Kidney capillary endothelial cell (primary cell): Measurements from ENCODE around the gene GDPD3.
"Not testable (repeated sequence)": the region's sequence is repeated elsewhere in the genome, so short reads cannot be mapped to it uniquely, and the experiment has no call there.

ENCODE experiments used
- DNase-seq: peaks from one replicate; pipeline ENCODE4 v3.0.0-alpha.2; 2018; ENCODE audit warnings: low spot score

Gene GDPD3, protein sequence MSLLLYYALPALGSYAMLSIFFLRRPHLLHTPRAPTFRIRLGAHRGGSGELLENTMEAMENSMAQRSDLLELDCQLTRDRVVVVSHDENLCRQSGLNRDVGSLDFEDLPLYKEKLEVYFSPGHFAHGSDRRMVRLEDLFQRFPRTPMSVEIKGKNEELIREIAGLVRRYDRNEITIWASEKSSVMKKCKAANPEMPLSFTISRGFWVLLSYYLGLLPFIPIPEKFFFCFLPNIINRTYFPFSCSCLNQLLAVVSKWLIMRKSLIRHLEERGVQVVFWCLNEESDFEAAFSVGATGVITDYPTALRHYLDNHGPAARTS

DNA sequence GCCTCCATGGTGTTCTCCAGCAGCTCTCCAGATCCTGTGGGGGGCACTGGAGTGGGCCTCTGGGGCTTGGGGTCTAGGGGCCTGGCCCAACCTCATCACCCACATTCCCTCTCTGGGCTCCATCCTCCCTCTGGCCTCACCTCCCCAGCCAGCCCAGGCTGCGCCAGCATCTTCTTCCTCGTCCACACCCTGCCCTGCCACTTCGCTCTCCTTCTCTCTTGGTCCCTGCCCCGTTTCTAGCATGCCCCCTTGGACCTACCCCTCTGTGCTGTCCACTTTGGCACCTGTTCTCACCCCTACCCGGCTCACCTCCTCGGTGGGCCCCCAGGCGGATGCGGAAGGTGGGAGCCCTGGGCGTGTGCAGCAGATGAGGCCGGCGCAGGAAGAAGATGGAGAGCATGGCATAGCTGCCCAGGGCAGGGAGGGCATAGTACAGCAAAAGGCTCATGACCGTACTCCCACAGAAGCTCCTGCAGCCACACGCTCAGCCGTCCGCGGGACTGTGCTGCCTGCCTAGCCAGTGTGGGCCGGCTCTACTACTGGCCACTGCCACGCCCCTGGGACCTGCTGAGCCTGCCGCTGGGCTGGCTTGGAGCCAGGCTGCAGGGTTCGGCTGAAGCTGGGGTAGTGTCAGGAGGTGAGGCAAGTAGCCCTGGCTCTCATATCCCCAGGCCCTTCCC is at the start of gene GDPD3:
Gene GDPD3, minus strand, starts transcription at position 507 of the 680 bp plus-strand sequence. Its CDS starts 59 bp downstream, at position 448.
- DNase-seq, result no peak

DNA sequence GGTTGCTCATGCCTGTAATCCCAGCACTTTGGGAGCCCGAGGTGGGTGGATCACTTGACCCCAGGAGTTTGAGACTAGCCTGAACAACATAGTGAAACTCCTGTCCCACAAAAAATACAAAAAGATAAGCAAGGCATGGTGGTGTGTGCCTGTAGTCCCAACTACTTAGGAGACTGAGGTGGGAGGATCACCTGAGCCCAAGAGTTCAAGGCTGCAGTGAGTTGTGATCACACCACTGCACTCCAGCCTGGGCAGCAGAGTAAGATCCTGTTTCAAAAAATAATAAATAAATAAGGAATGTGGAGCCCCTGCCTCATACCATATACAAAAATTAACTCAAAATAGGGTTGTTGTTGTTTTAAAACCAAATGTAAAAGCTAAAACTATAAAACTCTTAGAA is 43.9 kb upstream of the GDPD3 start:
- DNase-seq, result no peak

DNA sequence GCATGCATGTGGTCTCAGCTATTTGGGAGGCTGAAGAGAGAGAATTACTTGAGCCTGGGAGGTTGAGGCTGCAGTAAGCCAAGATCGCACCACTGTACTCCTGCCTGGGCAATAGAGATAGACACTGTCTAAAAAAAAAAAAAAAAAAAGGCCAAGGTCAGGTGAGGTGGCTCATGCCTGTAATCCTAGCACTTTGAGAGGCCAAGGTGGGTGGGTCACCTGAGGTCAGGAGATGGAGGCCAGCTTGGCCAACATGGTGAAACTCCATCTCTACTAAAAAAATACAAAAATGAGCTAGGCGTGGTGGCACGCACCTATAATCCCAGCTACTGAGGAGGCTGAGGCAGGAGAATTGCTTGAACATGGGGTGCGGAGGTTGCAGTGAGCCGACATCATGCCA is 41.9 kb upstream of the GDPD3 start:
- DNase-seq, result no peak

DNA sequence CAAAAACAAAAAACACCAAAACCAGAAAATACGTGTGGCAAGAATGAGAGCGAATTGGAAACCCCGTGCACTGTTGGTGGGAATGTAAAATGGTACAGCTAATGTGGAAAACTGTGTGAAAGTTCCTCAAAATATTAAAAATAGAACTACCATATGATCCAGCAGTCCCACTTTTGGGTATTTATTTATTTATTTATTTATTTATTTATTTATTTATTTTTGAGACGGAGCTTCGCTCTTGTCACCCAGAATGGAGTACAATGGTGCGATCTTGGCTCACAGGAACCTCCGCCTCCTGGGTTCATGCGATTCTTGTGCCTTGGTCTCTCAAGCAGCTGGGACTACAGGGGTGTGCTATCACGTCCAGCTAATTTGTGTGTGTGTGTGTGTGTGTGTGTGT is 39.2 kb upstream of the GDPD3 start:
- no peak for DNase-seq

DNA sequence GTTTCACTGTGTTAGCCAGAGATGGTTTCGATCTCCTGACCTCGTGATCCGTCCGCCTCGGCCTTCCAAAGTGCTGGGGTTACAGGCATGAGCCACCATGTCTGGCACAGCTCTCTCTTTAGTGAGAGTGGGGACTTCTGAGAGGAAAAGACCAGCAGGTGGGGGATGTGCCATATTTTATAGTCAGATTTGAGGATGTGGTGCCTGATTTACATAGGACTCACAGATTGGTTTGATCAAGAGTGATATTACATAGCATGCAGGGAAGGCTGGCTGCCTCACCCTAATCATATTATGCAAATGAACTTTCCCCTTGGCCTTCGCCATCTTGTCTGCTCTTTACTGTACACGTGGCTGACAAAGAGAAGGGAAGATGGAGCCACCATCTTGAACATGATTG is 37.8 kb upstream of the GDPD3 start:
- no peak for DNase-seq

DNA sequence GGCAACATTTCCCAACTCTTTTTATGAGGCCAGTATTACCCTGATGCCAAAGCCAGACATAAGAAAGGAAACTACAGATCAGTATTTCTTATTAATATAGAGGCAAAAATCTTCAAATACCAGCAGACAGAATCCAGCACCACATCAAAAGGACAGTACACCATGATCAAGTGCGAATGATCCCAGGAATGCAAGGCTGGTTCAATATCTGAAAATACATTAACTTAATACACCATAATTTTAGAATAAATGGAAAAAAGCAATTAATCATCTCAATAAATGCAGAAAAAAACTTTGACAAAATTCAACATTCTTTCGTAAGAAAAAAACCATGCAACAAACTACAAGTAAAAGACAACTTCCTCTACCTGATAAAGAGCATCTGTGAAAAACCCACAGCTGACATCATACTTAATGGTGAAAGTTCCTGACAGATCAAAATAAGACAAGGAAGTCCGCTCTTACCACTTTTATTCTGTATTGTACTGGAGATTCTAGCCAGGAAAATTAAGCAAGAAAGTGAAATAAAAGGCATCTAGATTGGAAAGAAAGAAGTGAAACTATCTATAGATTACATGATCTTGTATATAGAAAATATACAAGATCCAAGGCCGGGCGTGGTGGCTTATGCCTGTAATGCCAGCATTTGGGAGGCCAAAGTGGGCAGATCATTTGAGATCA is 36.1 kb upstream of the GDPD3 start:
- DNase-seq, result no peak

DNA sequence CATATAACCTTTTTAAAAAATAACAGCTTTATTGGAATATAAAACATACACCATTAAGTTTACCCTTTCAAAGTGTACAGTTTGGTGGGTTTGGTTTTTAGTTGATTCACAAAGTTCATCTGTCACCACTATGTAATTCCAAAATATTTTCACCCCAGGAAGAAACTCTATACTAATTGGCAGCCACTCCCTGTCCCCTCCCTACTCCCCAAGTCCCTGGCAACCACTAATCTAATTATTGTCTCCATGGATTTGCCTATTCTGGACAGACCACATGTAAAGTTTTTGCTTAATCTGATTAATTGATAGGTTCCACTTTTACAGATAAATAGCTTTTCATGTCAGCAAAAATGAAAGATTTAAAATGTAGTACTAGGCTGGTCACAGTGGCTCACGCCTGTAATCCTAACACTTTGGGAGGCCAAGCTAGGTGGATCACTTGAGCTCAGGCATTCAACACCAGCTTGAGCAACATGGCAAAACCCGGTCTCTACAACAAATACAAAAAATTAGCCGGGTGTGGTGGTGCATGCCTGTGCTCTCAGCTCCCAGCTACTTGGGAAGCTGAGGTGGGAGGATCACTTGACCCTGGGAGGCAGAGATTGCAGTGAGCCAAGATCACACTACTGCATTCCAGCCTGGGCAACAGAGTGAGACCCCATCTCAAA is 34.6 kb upstream of the GDPD3 start:
- DNase-seq, result no peak

DNA sequence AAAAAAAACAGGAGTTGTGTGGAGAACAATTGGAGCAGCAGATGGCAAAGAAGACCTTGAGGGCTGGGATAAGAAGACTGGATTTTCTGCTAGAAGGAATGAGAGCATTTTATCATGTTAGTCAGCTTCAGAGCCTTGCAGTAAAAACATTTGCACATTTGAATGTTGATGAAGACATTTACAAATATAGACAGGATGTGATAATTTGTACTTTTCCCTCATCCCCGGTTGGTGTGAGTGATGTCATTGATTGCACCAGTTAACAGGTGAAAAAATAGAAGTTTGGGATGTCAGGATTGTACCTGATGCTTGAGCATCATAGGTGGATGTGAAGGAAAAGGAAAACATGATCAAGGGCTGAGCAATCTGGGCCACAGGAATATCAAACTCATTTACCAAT is 32.3 kb upstream of the GDPD3 start:
- no peak for DNase-seq

DNA sequence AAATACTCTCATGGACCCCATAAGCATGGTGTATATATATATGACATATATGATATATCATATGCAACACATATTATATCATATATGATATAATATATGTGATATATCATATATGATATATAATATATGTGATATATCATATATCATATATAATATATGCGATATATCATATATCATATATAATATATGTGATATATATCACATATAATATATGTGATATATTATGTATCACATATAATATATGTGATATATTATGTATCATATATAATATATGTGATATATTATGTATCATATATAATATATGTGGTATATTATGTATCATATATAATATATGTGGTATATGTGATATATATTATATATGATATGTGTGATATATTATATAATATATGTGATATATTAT is 31.6 kb upstream of the GDPD3 start:
- no peak for DNase-seq

DNA sequence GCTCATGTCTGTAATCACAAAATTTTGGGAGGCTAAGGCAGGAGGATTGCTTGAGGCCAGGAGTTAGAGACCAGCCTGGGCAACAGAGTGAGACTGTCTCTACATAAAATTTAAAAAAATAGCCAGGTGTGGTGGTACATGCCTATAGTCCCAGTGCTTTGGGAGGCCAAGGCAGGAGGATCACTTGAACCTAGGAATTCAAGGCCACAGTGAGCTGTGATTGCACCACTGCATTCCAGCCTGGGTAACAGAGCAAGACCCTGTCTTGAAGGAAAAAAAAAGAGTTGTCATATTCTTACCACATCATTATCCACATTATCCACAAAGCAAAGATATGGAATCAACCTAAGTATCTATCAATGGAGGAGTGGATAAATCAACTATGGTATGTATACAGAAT is 30.7 kb upstream of the GDPD3 start:
- no peak for DNase-seq

DNA sequence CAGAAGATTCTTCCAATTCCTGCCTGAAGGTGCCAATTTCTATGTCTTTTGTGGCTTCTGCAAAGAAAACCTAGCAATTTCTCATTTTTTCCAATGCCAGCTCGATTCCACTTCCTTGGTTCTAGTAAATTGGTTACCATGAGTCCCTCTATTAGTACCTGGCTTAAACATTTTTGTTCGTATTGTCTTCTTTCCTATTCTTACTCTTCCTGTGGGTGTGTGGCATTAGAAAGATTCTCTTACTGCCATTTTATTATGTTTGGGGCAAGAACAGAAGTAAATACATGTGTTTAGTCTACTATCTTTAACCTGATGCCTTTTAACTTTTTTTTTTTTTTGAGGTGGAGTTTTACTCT is 30.0 kb upstream of the GDPD3 start:
- DNase-seq, result no peak

DNA sequence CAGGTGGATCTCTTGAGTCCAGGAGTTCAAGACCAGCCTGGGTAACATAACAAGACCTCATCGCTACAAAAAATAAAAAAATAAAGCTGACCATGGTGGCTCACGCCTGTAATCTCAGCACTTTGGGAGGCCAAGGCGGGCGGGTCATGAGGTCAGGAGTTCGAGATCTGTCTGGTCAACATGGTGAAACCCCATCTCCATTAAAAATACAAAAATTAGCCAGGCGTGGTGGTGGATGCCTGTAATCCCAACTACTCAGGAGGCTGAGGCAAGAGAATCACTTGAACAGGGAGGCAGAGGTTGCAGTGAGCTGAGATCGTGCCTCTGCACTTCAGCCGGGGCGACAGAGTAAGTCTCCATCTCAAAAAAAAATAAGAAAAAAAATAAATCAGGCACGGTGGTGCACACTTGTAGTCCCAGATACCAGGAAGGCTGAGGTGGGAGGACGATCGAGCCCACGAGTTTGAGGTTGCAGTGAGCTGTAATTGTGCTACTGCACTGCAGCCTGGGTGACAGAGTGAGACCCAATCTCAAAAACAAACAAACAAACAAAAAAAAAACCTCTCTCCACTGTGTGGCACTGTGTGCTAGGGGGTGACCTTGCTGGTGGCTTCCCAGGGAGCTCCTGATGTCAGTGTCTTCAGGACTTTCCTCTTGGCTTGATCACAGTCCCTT is 29.5 kb upstream of the GDPD3 start:
- no peak for DNase-seq

DNA sequence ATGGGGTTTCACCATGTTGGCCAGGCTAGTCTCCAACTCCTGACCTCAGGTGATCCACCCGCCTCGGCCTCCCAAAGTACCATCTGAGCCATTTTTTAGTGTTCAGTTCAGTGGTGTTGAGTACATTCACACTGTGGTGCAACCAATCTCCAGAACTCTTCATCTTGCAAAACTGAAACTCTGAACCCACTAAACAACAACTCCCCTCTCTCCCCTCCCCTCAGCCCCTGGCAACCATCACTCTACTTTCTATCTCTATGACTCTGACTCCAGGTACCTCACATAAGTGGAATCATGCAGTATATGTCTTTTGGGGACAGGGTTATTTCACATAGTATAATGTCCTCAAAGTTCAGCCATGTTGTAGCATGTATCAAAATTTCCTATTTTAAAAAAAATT is 28.4 kb upstream of the GDPD3 start:
- DNase-seq, result no peak

DNA sequence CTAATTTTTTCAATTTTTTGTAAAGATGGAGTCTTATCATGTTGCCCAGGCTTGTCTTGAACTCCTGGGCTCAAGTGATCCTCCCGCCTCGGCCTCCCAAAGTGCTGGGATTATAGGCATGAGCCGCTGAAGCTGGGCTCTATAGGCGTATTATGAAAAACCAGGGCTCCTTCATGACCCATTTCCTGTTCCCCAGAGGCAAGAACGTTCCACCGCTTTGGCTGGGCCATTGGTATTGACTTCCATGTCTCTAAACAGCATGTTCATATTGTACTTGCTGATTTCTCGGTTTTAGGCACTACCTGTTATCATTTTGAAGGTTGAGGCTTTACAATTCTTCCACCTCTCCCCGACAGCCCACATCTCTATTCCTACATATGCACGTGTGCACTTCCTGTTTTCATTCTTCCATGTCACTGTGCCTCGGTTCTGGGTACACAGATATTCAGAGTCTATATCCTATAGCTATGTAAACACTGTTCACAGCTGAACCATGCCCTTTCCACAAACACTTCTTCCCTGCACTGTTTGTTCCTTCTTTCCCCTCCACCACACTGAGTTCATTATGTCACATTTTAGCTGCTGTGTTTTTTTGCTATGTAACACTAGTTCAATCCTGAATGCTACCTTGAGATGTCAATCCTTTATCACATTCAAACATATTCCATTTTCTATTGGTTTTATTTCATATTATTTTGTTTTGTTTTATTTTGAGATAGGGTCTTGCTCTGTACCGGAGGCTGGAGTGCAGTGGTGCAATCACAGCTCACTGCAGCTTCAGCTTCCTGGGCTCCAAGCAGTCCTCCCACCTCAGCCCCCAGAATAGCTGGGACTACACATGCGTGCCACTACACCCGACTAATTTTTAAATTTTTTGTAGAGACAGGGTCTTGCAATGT is 26.5 kb upstream of the GDPD3 start:
- no peak for DNase-seq

DNA sequence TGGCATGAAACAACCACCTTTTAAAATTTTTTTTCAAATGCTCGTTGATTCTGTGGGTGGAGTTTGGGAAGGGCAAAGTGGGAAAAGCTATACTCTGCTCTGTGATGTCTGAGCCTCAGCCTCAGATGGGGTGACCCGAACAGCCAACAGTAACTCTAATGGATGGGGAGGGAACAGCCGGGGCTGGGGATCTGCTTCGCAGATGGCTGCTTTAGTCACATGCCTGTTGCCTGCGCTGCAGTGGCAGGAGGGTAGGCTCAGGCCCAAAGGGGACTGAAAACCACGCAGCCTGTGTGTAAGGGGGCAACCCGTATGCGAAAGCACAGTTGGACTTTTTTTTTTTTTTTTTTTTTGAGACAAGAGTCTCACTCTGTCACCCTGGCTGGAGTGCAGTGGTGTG is 24.6 kb upstream of the GDPD3 start:
- no peak for DNase-seq

DNA sequence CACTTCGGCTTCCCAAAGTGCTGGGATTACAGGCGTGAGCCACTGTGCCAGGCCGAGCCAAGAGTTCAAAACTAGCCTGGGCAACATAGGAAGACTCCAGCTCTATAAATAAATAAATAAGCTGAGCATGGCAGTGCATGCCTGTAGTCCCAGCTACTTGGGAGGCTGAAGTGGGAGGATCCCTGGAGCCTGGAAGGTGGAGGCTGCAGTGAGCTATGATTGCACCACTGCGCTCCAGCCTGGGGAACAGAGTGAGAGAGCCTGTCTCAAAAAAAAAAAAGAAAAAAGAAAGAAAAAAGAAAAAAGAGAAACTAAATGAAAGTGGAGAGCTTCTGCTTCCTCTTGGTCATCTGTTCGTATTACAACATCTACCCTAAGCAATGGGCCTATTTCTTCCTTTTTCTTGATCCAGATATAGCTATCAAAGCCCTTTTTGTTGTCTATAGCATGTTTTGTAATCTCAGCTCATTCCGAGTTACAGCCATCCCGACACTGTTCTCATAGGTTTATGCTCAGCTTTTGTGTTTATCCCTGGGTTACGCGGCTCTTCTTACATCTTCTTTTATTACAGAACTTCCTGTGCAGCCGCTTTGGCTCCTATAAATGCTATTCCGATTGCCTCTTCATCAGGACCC is 23.8 kb upstream of the GDPD3 start:
- DNase-seq, result no peak

DNA sequence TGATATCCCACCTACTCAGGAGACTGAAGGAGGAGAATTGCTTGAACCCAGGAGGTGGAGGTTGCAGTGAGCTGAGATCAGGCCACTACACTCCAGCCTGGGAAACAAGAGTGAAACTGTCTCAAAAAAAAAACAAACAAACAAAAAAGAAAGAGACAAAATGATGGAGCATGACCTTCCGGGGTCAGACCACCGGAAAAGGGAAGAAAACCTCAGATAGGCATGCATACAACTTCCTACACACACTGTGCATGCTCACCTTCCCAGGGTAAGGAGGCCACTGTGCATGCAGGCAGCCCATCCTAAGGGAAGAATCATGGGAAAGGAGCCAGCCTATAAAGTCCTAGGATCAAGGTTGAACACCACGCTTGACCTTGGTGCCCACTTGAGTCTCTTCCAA is 19.3 kb upstream of the GDPD3 start:
- DNase-seq, result no peak

DNA sequence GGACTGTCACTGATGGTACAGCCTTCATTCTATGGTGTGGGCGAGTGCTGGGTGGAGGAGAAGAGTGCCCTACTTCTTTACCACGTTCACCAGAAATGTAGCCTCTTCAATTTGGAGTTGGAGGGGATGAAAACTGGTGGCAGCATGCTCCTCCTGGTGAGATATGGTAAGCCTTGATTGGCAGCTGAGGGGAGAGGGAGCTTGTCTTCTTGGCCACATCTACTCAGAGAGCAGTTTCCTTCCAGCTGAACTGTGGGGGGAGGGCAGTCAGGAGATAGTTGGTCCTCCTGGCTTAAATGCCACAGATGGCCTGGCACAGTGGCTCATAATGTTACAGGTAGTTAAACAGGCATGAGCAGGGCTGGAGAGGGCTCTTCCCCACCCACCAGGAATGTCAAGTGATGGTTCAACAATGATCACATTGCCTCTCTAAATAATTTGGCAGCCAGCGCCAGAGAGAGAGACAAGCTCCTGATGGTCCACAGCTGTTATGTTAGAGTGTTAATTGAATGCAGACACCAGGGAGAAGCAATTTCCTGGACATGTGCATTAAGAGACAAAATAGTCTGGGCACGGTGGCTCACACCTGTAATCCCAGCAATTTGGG is 18.6 kb upstream of the GDPD3 start:
- DNase-seq, result no peak

DNA sequence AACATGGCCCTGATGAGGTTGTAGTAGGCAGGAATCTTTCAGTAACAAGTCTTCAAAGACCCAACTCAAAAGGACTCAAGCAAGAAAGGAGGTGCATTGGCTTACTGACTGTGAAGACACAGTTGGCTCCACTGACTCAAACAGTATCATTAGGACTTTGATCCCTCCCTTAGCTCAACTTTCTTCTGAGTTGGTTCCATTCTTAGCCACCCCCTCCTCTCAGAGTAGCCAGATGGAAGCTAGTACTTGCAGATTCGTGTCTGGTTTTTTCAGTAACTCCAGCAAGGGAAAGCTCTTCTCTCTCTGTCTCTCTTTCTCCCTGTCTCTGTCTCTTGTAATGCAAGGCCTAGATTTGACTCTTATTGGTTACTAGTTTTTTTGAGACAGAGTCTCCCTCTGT is 14.7 kb upstream of the GDPD3 start:
- DNase-seq, result no peak

DNA sequence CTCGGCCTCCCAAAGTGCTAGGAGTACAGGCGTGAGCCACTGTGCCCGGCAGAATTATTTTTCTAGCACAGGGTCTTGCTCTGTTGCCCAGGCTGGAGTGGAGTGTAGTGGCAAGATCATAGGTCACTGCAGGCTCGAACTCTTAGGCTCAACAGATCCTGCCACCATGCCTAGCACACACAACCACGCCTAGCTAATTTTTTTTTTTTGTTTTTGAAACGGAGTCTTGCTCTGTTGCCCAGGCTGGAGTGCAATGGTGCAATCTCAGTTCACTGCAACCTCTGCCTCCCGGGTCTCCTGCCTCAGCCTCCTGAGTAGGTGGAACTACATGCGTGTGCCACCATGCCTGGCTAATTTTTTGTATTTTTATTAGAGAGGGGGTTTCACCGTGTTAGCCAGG is 12.4 kb upstream of the GDPD3 start:
- not testable (repeated sequence) for DNase-seq
